ENCODE data around the gene IL37. TPM values are rescaled to one million over a fixed set of nuclear protein-coding genes. Genes with fewer than 3 reads are reported as not detected.

Gene IL37
- total RNA-seq, 2 donors from 2014 or later, result 0.99 TPM; not detected in 1

GRCh38 chr2:112919086-112919485 is 8.1 kb downstream of the IL37 start:
- Histone ChIP-seq H3K27me3 (no peaks in the 10 kb centered on the region), H3K9me3 (no peaks in the 10 kb centered on the region), H3K4me1 (no peaks in the 10 kb centered on the region), H3K27ac (no peak overlapping the region), H3K36me3 (no peaks in the 10 kb centered on the region), H3K9ac (ENCODE audit: low read depth in 2 of 2, low read length in 2 of 2) (no peak overlapping the region), H3K4me3 (no peak overlapping the region)
- intact Hi-C loops (cut with DNase I), result no loop called here
- TF ChIP-seq CTCF (IDR thresholded peaks at IDR 0.05), result no peak
- no peak for DNase-seq

DNA sequence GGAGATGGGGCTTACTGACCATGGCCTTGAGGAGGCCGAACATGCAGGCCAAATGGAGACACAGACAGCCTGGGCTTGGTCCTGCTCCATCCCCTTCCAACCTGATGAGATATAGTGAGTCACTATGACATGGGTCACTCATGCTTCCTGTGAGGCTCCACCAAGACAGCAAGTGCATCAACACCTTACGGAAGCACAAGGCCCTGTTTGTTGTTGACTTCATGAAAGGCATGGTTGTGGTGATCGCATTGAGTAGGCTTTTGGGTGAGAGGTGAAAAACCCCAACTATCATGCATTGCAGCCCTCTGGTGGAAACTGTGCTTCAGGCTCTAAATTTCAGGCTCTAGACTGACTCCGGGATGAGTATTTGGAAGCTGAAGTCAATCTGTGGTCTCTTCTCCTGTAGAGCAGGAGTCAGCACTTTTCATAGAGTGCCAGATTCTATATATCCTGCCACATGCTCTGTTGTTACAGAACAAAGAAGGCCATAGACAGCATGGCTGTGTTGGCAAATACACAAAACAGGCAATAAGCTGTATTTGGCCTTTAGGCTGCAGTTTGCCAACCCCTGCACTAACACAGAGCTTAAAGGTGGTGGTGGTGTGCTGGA is 10.1 kb downstream of the IL37 start:
- Histone ChIP-seq H3K27me3 (no peaks in the 10 kb centered on the region), H3K36me3 (no peaks in the 10 kb centered on the region), H3K27ac (no peak overlapping the region), H3K9ac (ENCODE audit: low read depth in 2 of 2, low read length in 2 of 2) (no peak overlapping the region), H3K4me3 (no peak overlapping the region), H3K9me3 (no peaks in the 10 kb centered on the region), H3K4me1 (no peaks in the 10 kb centered on the region)
- no peak for TF ChIP-seq CTCF (IDR thresholded peaks at IDR 0.05)
- intact Hi-C loops (cut with DNase I), result no loop called here
- no peak for DNase-seq

DNA sequence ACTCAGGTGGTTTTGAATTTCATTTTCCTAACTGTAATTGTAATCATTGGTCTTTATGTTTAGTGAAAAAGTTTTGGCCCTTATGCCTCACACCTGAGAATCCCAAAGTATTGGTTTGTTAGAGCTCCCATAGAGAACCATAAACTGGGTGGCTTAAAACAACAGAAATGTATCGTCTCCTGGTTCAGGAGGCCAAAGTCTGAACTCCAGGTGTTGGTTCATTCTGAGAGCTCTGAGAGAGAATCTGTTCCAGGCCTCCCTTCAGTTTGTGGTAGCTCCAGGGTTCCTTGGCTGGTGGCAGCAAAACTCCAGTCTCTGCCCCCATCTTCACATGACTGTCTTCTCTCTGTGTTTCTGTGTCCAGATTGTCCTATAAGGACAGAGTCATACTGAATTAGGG is 11.0 kb downstream of the IL37 start:
- no peak overlapping the region for H3K9ac ChIP-seq (ENCODE audit: low read depth in 2 of 2, low read length in 2 of 2)
- peak; percentile 65 for DNase-seq
- no peaks in the 10 kb centered on the region for H3K27me3 ChIP-seq
- no peaks in the 10 kb centered on the region for H3K9me3 ChIP-seq
- no peak overlapping the region for H3K27ac ChIP-seq
- H3K4me1 ChIP-seq, result no peaks in the 10 kb centered on the region
- TF ChIP-seq CTCF (IDR thresholded peaks at IDR 0.05), result no peak
- H3K4me3 ChIP-seq, result no peak overlapping the region
- no peaks in the 10 kb centered on the region for H3K36me3 ChIP-seq
- intact Hi-C loops (cut with DNase I), result no loop called here

- Histone ChIP-seq H3K27me3 (no peaks in the 10 kb centered on the region), H3K27ac (no peak overlapping the region), H3K9me3 (no peaks in the 10 kb centered on the region), H3K36me3 (no peaks in the 10 kb centered on the region), H3K4me3 (no peak overlapping the region), H3K9ac (ENCODE audit: low read depth in 2 of 2, low read length in 2 of 2) (peak overlapping the region; percentile 4 to 14), H3K4me1 (no peaks in the 10 kb centered on the region)
- intact Hi-C loops (cut with DNase I), result no loop called here
- no peak for DNase-seq
- TF ChIP-seq CTCF (IDR thresholded peaks at IDR 0.05), result no peak
Measured at GRCh38 chr2:112923237-112923966, 12.4 kb downstream of the IL37 start.

GRCh38 chr2:112923967-112924338 is 13.0 kb downstream of the IL37 start:
- Histone ChIP-seq H3K4me1 (no peaks in the 10 kb centered on the region), H3K27me3 (no peaks in the 10 kb centered on the region), H3K9me3 (no peaks in the 10 kb centered on the region), H3K36me3 (no peaks in the 10 kb centered on the region), H3K27ac (peak overlapping the region; percentile 70), H3K9ac (ENCODE audit: low read depth in 2 of 2, low read length in 2 of 2) (peak overlapping the region in 1 of 2 donors; percentile 14), H3K4me3 (no peak overlapping the region)
- intact Hi-C loops (cut with DNase I), result no loop called here
- no peak for TF ChIP-seq CTCF (IDR thresholded peaks at IDR 0.05)
- DNase-seq, result no peak

Measured in colonic mucosa (tissue), 4 donors.